Ammon's horn (tissue), 1 donor: Measurements from ENCODE around the gene TMEM94.

Experiments
- DNase-seq: peaks from one replicate; pipeline ENCODE4 v3.0.0-alpha.2; 2016; ENCODE audit warnings: low spot score

TMEM94 gene

GRCh38 chr17:75498039-75498725 is 41.7 kb downstream of the TMEM94 start:
- no peak for DNase-seq

GRCh38 chr17:75498726-75499213 is 42.3 kb downstream of the TMEM94 start:
- no peak for DNase-seq

- DNase-seq, result no peak
Measured at GRCh38 chr17:75499313-75500022, 43.0 kb downstream of the TMEM94 start.

- no peak for DNase-seq
Measured at GRCh38 chr17:75500419-75501216, 44.2 kb downstream of the TMEM94 start.

- peak; percentile 90 for DNase-seq
Measured at GRCh38 chr17:75501378-75502071, 45.1 kb downstream of the TMEM94 start.

GRCh38 chr17:75502072-75502720 is 45.8 kb downstream of the TMEM94 start:
- DNase-seq, result no peak

GRCh38 chr17:75502721-75503329 is 46.4 kb downstream of the TMEM94 start:
- no peak for DNase-seq

GRCh38 chr17:75503337-75503950 is 47.0 kb downstream of the TMEM94 start:
- no peak for DNase-seq

GRCh38 chr17:75503976-75504346 is 47.5 kb downstream of the TMEM94 start:
- DNase-seq, result no peak

GRCh38 chr17:75504347-75505151 is 48.1 kb downstream of the TMEM94 start:
- DNase-seq, result no peak

GRCh38 chr17:75505152-75505409 is 48.6 kb downstream of the TMEM94 start:
- DNase-seq, result no peak

GRCh38 chr17:75505640-75506039 is 49.2 kb downstream of the TMEM94 start:
- DNase-seq, result no peak

GRCh38 chr17:75506134-75506533 is 49.7 kb downstream of the TMEM94 start:
- DNase-seq, result no peak

- no peak for DNase-seq
Measured at GRCh38 chr17:75506888-75507287, 50.5 kb downstream of the TMEM94 start.

- peak; percentile 94 for DNase-seq
Measured at GRCh38 chr17:75507733-75508719, 51.6 kb downstream of the TMEM94 start.

GRCh38 chr17:75508931-75509361 is 52.5 kb downstream of the TMEM94 start:
- DNase-seq, result no peak

GRCh38 chr17:75509528-75510258 is 53.3 kb downstream of the TMEM94 start:
- no peak for DNase-seq

GRCh38 chr17:75511270-75511609 is 54.8 kb downstream of the TMEM94 start:
- no peak for DNase-seq
